NB4 (cell line): Measurements from ENCODE around the gene CTTNBP2NL.

Source experiments
- DNase-seq: peaks from one replicate; pipeline ENCODE4 v3.0.0; 2010; ENCODE audit warnings: low read depth
- H3K4me3 ChIP-seq: one replicate; pipeline ENCODE4 v1.5.1; 2011; ENCODE audit warnings: mild to moderate bottlenecking, low read depth, low read length, moderate library complexity
- MYC ChIP-seq: IDR thresholded peaks from 2 replicates; pipeline ENCODE4 v1.6.1; 2011; ENCODE audit warnings: low read depth, low read length
- POLR2A ChIP-seq: IDR thresholded peaks from 2 replicates; pipeline ENCODE4 v1.6.1; 2011; ENCODE audit warnings: mild to moderate bottlenecking; ENCODE audit not compliant: insufficient read length; ENCODE audit errors: extremely low read depth
- TF ChIP-seq, protein P1 (sequence below): IDR thresholded peaks from one replicate; pipeline ENCODE4 v1.5.1; 2012; ENCODE audit warnings: low read depth, low read length
- TF ChIP-seq, protein P2 (sequence below): IDR thresholded peaks from 2 replicates; pipeline ENCODE4 v1.6.1; 2011; ENCODE audit warnings: low read depth, low read length

Gene CTTNBP2NL

DNA sequence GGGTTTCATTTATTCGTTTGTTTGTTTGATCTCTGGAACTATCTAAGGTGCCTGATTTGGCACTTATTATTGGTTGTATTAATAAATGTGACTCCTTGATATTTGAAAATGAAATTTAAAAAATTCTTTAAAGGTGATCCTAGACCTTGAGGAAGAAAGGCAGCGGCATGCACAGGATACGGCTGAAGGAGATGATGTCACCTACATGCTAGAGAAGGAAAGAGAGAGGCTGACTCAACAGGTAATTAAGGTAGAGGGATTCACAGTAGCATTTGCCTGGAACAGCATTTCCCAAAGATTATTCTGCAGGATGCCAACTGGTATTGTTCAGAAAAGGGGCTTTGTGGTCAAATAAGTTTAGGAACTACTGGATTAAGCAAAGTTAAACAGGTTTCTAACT, 58.3 kb downstream of the CTTNBP2NL start:
- DNase-seq: no peak

DNA sequence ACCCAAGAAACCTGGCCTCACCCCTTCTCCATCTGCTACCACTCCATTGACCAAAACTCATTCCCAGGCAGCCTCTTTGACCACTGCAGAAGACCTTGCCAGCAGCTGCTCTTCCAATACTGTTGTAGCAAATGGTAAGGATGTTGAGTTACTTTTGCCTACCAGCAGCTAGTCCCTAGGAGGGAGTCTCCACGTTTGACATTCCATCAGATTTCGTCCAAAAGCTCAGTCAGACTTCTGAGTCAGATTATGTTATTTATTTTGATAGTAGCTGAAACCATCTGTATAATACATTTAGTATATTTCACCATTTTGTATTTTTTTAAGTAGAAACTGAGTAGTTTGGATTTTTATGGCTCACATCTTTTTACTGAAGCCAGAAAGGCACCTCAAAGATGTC, 61.2 kb downstream of the CTTNBP2NL start:
- no peak overlapping the region for H3K4me3 ChIP-seq
- DNase-seq: no peak
- TF ChIP-seq, protein P1, sequence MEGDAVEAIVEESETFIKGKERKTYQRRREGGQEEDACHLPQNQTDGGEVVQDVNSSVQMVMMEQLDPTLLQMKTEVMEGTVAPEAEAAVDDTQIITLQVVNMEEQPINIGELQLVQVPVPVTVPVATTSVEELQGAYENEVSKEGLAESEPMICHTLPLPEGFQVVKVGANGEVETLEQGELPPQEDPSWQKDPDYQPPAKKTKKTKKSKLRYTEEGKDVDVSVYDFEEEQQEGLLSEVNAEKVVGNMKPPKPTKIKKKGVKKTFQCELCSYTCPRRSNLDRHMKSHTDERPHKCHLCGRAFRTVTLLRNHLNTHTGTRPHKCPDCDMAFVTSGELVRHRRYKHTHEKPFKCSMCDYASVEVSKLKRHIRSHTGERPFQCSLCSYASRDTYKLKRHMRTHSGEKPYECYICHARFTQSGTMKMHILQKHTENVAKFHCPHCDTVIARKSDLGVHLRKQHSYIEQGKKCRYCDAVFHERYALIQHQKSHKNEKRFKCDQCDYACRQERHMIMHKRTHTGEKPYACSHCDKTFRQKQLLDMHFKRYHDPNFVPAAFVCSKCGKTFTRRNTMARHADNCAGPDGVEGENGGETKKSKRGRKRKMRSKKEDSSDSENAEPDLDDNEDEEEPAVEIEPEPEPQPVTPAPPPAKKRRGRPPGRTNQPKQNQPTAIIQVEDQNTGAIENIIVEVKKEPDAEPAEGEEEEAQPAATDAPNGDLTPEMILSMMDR: no peak
- TF ChIP-seq POLR2A (no peak), MYC (no peak)
- TF ChIP-seq, protein P2, sequence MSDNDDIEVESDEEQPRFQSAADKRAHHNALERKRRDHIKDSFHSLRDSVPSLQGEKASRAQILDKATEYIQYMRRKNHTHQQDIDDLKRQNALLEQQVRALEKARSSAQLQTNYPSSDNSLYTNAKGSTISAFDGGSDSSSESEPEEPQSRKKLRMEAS: no peak

More for the DNA sequence above, 58.3 kb downstream of the CTTNBP2NL start:
- TF ChIP-seq, protein P2: no peak
- TF ChIP-seq MYC (no peak), POLR2A (no peak)
- TF ChIP-seq, protein P1: no peak
- H3K4me3 ChIP-seq: no peak overlapping the region

DNA sequence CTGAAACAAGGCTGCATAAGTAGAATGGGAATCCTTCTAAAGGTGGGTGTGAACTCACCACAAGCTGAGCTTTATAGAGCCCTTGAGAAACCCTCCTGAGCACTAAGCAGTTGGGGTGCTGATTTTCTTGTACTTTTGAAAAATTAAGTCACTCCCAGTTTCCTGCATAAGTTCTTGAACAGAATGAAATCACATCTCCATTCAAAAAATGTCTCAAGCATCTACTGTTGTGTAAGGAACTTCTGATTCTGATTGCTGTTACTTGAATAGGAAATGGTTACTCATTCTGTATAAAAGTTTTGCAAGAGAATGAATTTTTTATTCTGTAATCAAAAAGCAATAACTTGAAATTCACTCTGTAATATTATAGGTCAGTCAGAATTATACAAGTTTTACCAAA, 61.9 kb downstream of the CTTNBP2NL start:
- TF ChIP-seq, protein P2: no peak
- TF ChIP-seq POLR2A: no peak
- no peak for TF ChIP-seq MYC
- TF ChIP-seq, protein P1: no peak
- no peak for DNase-seq
- H3K4me3 ChIP-seq: no peak overlapping the region

DNA sequence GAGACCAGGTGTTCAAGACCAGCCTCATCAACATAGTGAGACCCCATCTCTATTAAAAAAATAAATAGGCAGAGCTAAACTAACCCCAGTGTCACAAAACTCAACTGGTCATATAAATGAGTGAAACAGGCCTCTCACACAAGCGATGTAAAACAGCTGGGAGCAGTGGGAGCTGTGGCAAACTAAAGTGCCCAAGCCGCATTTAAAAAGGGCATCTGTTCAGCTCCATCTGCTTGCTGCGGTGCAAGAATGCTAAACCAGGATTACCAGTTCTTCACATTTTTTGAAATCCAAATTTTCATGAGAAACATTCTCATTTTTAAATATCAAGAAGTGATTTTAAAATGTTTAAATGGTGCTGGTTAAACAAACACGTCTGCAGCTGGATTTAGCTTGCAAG, 62.7 kb downstream of the CTTNBP2NL start:
- TF ChIP-seq MYC: no peak
- TF ChIP-seq, protein P2: no peak
- TF ChIP-seq, protein P1: no peak
- no peak for TF ChIP-seq POLR2A
- no peak for DNase-seq
- H3K4me3 ChIP-seq: no peak overlapping the region

DNA sequence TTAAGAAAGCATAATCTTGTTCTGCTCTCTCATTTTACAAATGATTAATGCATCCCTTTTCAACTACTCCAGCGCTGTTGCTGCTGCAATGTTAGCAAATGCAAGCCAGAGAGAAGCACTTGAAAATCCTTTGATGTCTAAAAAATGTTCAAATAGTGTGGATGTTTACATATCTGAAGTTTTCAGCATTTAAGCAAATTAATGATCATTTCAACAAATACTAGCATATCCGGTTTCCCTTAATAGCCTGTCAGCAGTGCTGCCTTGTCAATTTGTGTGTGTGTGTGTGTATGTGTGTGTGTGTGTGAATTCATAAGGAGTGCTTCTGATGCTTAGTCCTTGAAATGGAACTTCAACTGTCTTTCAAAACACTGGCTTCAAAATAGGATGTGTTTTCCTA, 64.6 kb downstream of the CTTNBP2NL start:
- TF ChIP-seq POLR2A (no peak), MYC (no peak)
- TF ChIP-seq, protein P1: no peak
- TF ChIP-seq, protein P2: no peak
- DNase-seq: no peak
- no peak overlapping the region for H3K4me3 ChIP-seq

DNA sequence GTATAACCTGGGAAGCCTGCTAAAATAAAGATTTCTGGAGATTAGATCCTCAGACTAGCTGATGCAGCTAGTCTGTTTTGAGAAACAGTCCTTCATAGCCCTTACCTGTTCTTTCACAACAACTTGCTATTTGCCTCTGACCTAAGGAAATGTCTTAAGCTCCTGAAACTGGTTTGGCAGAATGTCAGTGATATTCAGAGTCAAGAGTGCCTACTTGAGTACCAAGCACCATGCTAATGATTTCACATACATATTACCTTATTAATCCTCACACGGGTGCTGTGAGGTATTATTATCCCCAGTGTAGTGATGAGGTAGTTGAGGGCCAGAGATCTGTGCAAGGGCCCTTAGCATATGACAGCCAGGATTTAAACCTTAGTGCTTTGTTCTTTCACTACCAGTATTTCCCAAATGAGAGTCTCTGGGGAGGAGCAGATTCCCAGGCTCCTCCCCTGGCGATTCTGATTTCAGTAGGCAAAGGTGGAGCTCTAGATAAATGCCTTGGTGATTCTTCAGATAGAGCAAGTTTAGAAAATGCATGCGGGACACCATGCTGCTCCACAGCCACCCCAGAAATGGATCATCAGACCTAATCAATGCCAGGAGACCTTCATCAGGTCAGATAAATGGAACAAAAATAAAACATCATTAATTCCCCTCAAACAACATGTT, 65.3 kb downstream of the CTTNBP2NL start:
- TF ChIP-seq POLR2A: no peak
- TF ChIP-seq, protein P2: no peak
- TF ChIP-seq, protein P1: no peak
- no peak for TF ChIP-seq MYC
- H3K4me3 ChIP-seq: no peak overlapping the region
- DNase-seq: no peak
